ENCODE results near the gene PXT1.

PXT1 gene

GRCh38 chr6:36374972-36375371 lies 67.7 kb downstream of the PXT1 start:
- H3K79me2 ChIP-seq (ENCODE audit: low read length): no peaks in the 10 kb centered on the region
- H3K36me3 ChIP-seq (replicated peaks; ENCODE audit: low read depth, low read length): no peaks in the 10 kb centered on the region
- no peaks in the 10 kb centered on the region for H3K9me3 ChIP-seq (ENCODE audit: insufficient read depth, low read length)
- H3K4me2 ChIP-seq (ENCODE audit: low read length): no peak overlapping the region
- peaks cover 15% of the 10 kb centered on the region for H3K4me1 ChIP-seq (ENCODE audit: low read length)
- H4K20me1 ChIP-seq (ENCODE audit: insufficient read depth, low read length): no peaks in the 10 kb centered on the region
- no peak overlapping the region for H3K9ac ChIP-seq (ENCODE audit: low read length)
- no peak overlapping the region for H3K4me3 ChIP-seq (ENCODE audit: low read length)
- no peak overlapping the region for H3K27ac ChIP-seq (ENCODE audit: low read length)
- TF ChIP-seq EZH2phosphoT487 (IDR thresholded peaks at IDR 0.05; ENCODE audit: low read depth): no peak
- TF ChIP-seq, protein P1, sequence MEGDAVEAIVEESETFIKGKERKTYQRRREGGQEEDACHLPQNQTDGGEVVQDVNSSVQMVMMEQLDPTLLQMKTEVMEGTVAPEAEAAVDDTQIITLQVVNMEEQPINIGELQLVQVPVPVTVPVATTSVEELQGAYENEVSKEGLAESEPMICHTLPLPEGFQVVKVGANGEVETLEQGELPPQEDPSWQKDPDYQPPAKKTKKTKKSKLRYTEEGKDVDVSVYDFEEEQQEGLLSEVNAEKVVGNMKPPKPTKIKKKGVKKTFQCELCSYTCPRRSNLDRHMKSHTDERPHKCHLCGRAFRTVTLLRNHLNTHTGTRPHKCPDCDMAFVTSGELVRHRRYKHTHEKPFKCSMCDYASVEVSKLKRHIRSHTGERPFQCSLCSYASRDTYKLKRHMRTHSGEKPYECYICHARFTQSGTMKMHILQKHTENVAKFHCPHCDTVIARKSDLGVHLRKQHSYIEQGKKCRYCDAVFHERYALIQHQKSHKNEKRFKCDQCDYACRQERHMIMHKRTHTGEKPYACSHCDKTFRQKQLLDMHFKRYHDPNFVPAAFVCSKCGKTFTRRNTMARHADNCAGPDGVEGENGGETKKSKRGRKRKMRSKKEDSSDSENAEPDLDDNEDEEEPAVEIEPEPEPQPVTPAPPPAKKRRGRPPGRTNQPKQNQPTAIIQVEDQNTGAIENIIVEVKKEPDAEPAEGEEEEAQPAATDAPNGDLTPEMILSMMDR (IDR thresholded peaks at IDR 0.05; ENCODE audit: low read depth, low read length): no peak
- peaks cover 14% of the 10 kb centered on the region for H3K27me3 ChIP-seq (ENCODE audit: low read depth, low read length)
- H2AFZ ChIP-seq (ENCODE audit: low read depth, low read length): no peak overlapping the region

- H3K4me3 ChIP-seq (ENCODE audit: low read length): no peak overlapping the region
- H4K20me1 ChIP-seq (ENCODE audit: insufficient read depth, low read length): no peaks in the 10 kb centered on the region
- no peak overlapping the region for H3K4me2 ChIP-seq (ENCODE audit: low read length)
- no peaks in the 10 kb centered on the region for H3K36me3 ChIP-seq (replicated peaks; ENCODE audit: low read depth, low read length)
- H3K9me3 ChIP-seq (ENCODE audit: insufficient read depth, low read length): no peaks in the 10 kb centered on the region
- no peak overlapping the region for H2AFZ ChIP-seq (ENCODE audit: low read depth, low read length)
- H3K4me1 ChIP-seq (ENCODE audit: low read length): peaks cover 15% of the 10 kb centered on the region
- H3K27me3 ChIP-seq (ENCODE audit: low read depth, low read length): peaks cover 14% of the 10 kb centered on the region
- no peak overlapping the region for H3K27ac ChIP-seq (ENCODE audit: low read length)
- no peaks in the 10 kb centered on the region for H3K79me2 ChIP-seq (ENCODE audit: low read length)
- TF ChIP-seq, protein P1 (IDR thresholded peaks at IDR 0.05; ENCODE audit: low read depth, low read length): no peak
- no peak for TF ChIP-seq EZH2phosphoT487 (IDR thresholded peaks at IDR 0.05; ENCODE audit: low read depth)
- H3K9ac ChIP-seq (ENCODE audit: low read length): no peak overlapping the region
These were observed 68.5 kb downstream of the PXT1 start for GRCh38 chr6:36374194-36374593.

- H3K9ac ChIP-seq (ENCODE audit: low read length): no peak overlapping the region
- H3K4me2 ChIP-seq (ENCODE audit: low read length): no peak overlapping the region
- H3K9me3 ChIP-seq (ENCODE audit: insufficient read depth, low read length): no peaks in the 10 kb centered on the region
- peaks cover 12% of the 10 kb centered on the region for H3K4me1 ChIP-seq (ENCODE audit: low read length)
- peaks cover 14% of the 10 kb centered on the region for H3K27me3 ChIP-seq (ENCODE audit: low read depth, low read length)
- no peaks in the 10 kb centered on the region for H4K20me1 ChIP-seq (ENCODE audit: insufficient read depth, low read length)
- H2AFZ ChIP-seq (ENCODE audit: low read depth, low read length): no peak overlapping the region
- no peak overlapping the region for H3K4me3 ChIP-seq (ENCODE audit: low read length)
- H3K36me3 ChIP-seq (replicated peaks; ENCODE audit: low read depth, low read length): no peaks in the 10 kb centered on the region
- TF ChIP-seq EZH2phosphoT487 (IDR thresholded peaks at IDR 0.05; ENCODE audit: low read depth): no peak
- no peak overlapping the region for H3K27ac ChIP-seq (ENCODE audit: low read length)
- H3K79me2 ChIP-seq (ENCODE audit: low read length): no peaks in the 10 kb centered on the region
These were observed 69.2 kb downstream of the PXT1 start for GRCh38 chr6:36373368-36374019.

GRCh38 chr6:36372088-36372487 lies 70.6 kb downstream of the PXT1 start:
- H2AFZ ChIP-seq (ENCODE audit: low read depth, low read length): no peak overlapping the region
- no peaks in the 10 kb centered on the region for H3K9me3 ChIP-seq (ENCODE audit: insufficient read depth, low read length)
- TF ChIP-seq, protein P1 (IDR thresholded peaks at IDR 0.05; ENCODE audit: low read depth, low read length): no peak
- TF ChIP-seq EZH2phosphoT487 (IDR thresholded peaks at IDR 0.05; ENCODE audit: low read depth): no peak
- no peaks in the 10 kb centered on the region for H3K79me2 ChIP-seq (ENCODE audit: low read length)
- peaks cover 3% of the 10 kb centered on the region for H3K4me1 ChIP-seq (ENCODE audit: low read length)
- no peak overlapping the region for H3K9ac ChIP-seq (ENCODE audit: low read length)
- H3K36me3 ChIP-seq (replicated peaks; ENCODE audit: low read depth, low read length): no peaks in the 10 kb centered on the region
- no peaks in the 10 kb centered on the region for H4K20me1 ChIP-seq (ENCODE audit: insufficient read depth, low read length)
- peaks cover 10% of the 10 kb centered on the region for H3K27me3 ChIP-seq (ENCODE audit: low read depth, low read length)
- no peak overlapping the region for H3K4me3 ChIP-seq (ENCODE audit: low read length)
- no peak overlapping the region for H3K27ac ChIP-seq (ENCODE audit: low read length)
- H3K4me2 ChIP-seq (ENCODE audit: low read length): no peak overlapping the region
